A673 (cell line): ENCODE results near the gene PDE9A.

ENCODE experiments used
- CTCF ChIP-seq: fragments of 300-800, 200-600 bp; sonication (generic); conservative IDR thresholded peaks from 2 replicates; pipeline ENCODE4 v1.5.1; 2017; ENCODE audit warnings: low read depth, mild to moderate bottlenecking, antibody characterized with exemption, low read length, moderate library complexity, mixed read lengths
- EZH2 ChIP-seq: fragments of 200-600 bp; sonication (generic); IDR thresholded peaks from 2 replicates; pipeline ENCODE4 v1.6.1; 2017; ENCODE audit warnings: borderline replicate concordance, low read depth, mild to moderate bottlenecking, mixed read lengths, antibody characterized with exemption, low read length; ENCODE audit not compliant: poor library complexity, severe bottlenecking

- TF ChIP-seq CTCF (no peak), EZH2 (no peak)
These were observed 51.9 kb downstream of the PDE9A start for GRCh38 chr21:42705346-42705745.
